GM13976 (cell line): ENCODE results near the gene MYO1D.

Experiments used
- DNase-seq: peaks from one replicate; pipeline ENCODE4 v3.0.0; 2012; ENCODE audit warnings: low spot score
- CTCF ChIP-seq: IDR thresholded peaks from 2 replicates; pipeline ENCODE4 v1.5.1; 2012; ENCODE audit warnings: borderline replicate concordance, mild to moderate bottlenecking; ENCODE audit not compliant: insufficient read depth; ENCODE audit errors: extremely low read depth, missing control alignments, control extremely low read depth
- in situ Hi-C: fragments of 300-500 bp; cut with MboI; formaldehyde crosslinking; loops from one replicate; pipeline ENCODE4 v1.12.0; 2022; ENCODE audit warnings: low sequenced_read_pairs, mixed read lengths, inconsistent platforms; ENCODE audit not compliant: unreplicated experiment

Gene MYO1D

GRCh38 chr17:32713081-32713480 lies 163.8 kb downstream of the MYO1D start:
- no peak for TF ChIP-seq CTCF
- no peak for DNase-seq

GRCh38 chr17:32709562-32709961 lies 167.4 kb downstream of the MYO1D start:
- TF ChIP-seq CTCF, result no peak
- DNase-seq, result no peak
- in situ Hi-C loops, result no loop called here

More at GRCh38 chr17:32713081-32713480, 163.8 kb downstream of the MYO1D start:
- in situ Hi-C loops, result no loop called here

- TF ChIP-seq CTCF, result no peak
- in situ Hi-C loops, result no loop called here
Observed at GRCh38 chr17:32701871-32702270, 175.1 kb downstream of the MYO1D start.

GRCh38 chr17:32699247-32699646 lies 177.7 kb downstream of the MYO1D start:
- no peak for DNase-seq
- TF ChIP-seq CTCF, result no peak
- in situ Hi-C loops, result no loop called here

More at GRCh38 chr17:32701871-32702270, 175.1 kb downstream of the MYO1D start:
- DNase-seq, result no peak

- DNase-seq, result no peak
- in situ Hi-C loops, result no loop called here
- TF ChIP-seq CTCF, result no peak
Observed at GRCh38 chr17:32697728-32698625, 178.9 kb downstream of the MYO1D start.

GRCh38 chr17:32696426-32696825 lies 180.5 kb downstream of the MYO1D start:
- no peak for DNase-seq
- no peak for TF ChIP-seq CTCF
- in situ Hi-C loops, result no loop called here
